ENCODE data around the gene PRR18.
"Not testable (repeated sequence)": the region's sequence is repeated elsewhere in the genome, so short reads cannot be mapped to it uniquely, and the experiment has no call there.

PRR18 gene

DNA sequence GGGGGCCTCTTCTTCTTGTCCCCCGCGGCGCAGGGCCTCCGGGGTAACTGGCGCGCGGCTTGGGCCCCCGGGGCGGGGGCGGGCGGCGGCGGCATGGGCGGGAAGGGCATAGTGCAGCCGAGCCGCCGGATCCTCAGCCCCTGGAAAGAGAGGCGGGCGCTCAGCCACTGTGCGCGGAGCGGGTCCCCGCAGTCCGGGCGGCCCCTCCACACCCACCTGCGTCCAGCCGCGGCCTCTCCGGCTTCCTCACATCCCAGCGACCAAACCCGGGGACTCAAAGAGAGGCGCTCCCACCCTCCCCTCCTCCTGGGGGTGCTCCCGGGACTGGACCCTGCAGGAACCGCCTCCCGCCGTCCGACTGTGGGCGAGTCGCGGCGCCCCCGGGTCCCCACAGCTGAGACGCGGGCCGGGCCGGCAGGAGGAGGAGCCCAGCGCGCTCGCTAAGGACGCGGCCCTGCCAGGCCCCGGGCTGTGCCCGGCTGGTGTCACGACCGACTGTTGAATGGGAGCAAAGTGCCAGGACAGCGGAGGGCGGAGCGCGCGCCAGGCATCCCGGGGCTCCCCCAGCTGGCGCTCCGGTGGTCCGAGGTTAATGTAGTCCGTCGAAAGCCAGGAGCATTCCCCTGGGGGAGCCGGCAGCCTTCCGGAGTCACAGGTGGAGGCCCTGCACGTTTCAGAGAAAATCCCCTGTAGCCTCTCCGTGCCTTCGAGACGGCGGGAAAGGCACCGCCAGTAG is at the start of gene PRR18:
TSS of gene PRR18 (minus strand) at position 360 of the 736 bp plus-strand sequence. CDS start at position 110, 250 bp downstream.
- in situ Hi-C loops (cut with HindIII; ENCODE audit: low pct_ligation_motif_present, low pct_unique_long_range_greater_than_20kb, low sequenced_read_pairs) = no loop called here
- DNase-seq = no peak

DNA sequence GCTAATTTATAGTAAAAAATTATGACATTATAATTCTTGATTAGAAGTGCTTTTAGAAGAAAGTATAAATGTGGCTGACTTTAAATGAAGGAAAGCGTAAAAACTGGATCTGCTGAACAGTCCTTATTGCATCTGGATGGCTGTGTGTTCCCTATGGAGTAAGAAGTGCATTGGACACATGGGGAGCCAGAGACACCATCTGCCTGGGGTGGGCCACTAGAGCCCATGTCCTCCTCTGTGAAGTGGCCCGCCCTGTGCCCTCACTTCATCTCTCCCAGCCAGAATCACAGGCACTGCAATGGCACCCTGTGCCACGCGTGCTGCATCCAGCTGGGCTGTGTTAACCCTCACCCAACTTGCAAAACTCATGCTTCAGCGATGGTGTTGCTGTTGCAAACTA is 47.4 kb upstream of the PRR18 start:
- in situ Hi-C loops (cut with HindIII; ENCODE audit: low pct_ligation_motif_present, low pct_unique_long_range_greater_than_20kb, low sequenced_read_pairs) = no loop called here
- DNase-seq = no peak

DNA sequence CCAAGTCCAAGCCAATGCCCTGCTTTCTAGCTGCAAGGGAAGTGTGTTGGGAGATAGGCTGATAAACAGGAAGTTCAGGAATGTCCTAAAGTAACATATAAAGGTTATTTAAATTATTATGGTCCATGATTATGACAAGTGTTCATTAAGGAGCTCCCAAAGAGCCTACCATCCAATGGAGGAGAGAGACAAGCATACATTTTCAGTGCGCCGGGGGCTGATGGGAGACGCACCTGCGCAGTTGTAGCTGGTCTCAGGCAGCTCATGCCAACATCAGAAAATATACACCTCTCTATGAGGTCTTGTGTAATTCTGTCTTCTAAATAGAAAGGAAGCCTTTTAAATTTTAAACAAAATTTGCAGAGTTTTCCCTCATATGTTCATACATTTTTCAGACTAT is 46.8 kb upstream of the PRR18 start:
- in situ Hi-C loops (cut with HindIII; ENCODE audit: low pct_ligation_motif_present, low pct_unique_long_range_greater_than_20kb, low sequenced_read_pairs) = no loop called here
- no peak for DNase-seq

DNA sequence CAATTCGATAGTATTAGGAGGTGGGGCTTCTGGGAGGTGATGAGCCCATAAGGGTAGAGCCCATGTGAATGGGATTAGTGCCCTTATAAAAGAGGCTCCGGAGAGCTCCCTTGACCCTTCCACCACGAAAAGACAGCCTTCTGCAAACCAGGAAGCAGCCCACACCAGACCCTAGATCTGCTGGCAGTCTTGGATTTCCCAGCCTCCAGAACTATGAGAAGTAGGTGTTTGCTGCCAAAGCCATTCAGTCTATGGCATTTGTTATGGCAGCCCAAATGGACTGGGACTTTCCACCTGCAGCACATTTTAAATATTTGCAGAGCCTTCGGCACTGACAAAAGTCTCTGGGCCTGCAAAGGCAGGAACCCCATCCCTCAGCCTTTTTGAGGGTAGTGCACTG is 46.0 kb upstream of the PRR18 start:
- in situ Hi-C loops (cut with HindIII; ENCODE audit: low pct_ligation_motif_present, low pct_unique_long_range_greater_than_20kb, low sequenced_read_pairs) = no loop called here
- no peak for DNase-seq

DNA sequence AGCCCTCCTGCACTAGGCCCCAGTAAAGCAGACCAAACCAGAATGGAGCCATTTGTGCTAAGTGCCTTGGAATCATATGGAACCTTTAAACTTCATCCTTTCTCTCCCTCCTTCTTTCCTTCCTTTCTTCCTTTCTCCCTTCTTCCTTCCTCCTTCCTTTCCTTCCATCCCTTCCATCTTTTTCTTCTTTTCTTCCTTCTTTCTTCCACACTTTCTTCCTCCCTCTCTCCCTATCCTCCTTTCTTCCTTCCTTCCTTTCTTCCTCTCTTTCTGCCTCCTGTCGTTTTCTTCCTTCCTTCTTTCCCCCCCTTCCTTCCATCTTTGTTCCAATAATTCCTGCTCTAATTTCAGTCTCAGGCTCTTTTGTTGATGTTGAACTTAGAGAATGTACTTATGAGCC is 45.3 kb upstream of the PRR18 start:
- DNase-seq = no peak
- in situ Hi-C loops (cut with HindIII; ENCODE audit: low pct_ligation_motif_present, low pct_unique_long_range_greater_than_20kb, low sequenced_read_pairs) = no loop called here

DNA sequence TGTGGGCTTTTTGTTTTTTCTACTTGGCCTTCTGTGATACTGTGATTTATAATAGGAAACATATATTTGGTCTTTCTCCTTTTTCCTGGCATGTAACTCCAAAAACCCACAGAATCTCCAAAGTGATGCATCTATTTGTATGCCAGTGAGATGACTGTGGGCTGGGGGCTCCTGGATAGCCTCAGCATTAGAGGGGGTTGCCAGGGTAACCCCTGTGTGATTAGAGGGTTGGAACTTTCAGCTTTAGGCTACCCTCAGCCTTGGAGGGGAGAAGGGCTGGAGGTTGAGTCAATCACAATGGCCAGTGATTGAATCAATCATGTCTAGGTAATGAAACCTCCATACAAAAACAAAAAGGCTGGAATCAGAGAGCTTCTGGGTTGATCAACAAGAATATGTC is 44.7 kb upstream of the PRR18 start:
- in situ Hi-C loops (cut with HindIII; ENCODE audit: low pct_ligation_motif_present, low pct_unique_long_range_greater_than_20kb, low sequenced_read_pairs) = no loop called here

GRCh38 chr6:166351715-166352285 is 43.6 kb upstream of the PRR18 start:
- in situ Hi-C loops (cut with HindIII; ENCODE audit: low pct_ligation_motif_present, low pct_unique_long_range_greater_than_20kb, low sequenced_read_pairs) = no loop called here
- DNase-seq = no peak

More for the DNA sequence above, 44.7 kb upstream of the PRR18 start:
- no peak for DNase-seq

GRCh38 chr6:166348305-166348949 is 40.2 kb upstream of the PRR18 start:
- DNase-seq = no peak
- in situ Hi-C loops (cut with HindIII; ENCODE audit: low pct_ligation_motif_present, low pct_unique_long_range_greater_than_20kb, low sequenced_read_pairs) = no loop called here

GRCh38 chr6:166346965-166347364 is 38.8 kb upstream of the PRR18 start:
- in situ Hi-C loops (cut with HindIII; ENCODE audit: low pct_ligation_motif_present, low pct_unique_long_range_greater_than_20kb, low sequenced_read_pairs) = no loop called here
- DNase-seq = no peak

GRCh38 chr6:166346449-166346848 is 38.3 kb upstream of the PRR18 start:
- no peak for DNase-seq
- in situ Hi-C loops (cut with HindIII; ENCODE audit: low pct_ligation_motif_present, low pct_unique_long_range_greater_than_20kb, low sequenced_read_pairs) = no loop called here

DNA sequence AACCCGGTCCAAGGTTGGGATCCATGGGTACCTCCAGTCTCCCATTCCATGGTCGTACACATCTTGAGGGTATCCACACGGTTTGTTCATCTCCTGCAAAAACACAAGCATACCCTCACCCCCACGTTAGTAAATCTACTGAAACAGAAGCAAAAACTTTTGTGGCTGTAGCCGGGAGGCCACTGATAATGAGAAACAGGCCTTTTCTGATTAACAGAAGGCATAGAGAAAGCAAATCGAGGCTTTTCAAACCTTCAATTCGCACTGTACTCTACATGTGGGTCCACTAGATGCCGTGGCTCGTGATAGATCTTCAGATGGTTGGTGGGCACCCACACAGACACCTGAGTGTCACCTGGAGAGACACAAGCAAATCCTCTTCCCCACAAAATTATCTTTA is 37.5 kb upstream of the PRR18 start:
- in situ Hi-C loops (cut with HindIII; ENCODE audit: low pct_ligation_motif_present, low pct_unique_long_range_greater_than_20kb, low sequenced_read_pairs); DNase-seq: not testable (repeated sequence)

DNA sequence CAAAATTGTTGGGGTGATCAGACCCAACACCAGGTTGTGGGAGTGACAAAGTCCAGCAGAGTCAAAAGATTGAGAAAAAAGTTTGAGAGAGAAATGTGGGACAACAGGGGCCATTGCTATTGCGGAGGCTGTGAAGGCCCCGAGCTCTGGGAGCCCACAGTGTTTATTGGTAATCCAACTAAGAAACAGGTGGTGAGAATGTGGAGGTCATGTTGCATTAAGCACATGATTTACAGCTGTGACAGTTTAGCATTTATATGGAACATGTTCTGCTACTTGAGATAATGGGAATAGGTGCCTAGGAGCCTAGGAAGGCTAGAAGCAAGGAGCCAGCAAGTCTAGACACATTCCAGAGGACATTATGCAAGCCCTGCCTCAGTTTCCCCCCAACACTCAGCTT is 36.7 kb upstream of the PRR18 start:
- in situ Hi-C loops (cut with HindIII; ENCODE audit: low pct_ligation_motif_present, low pct_unique_long_range_greater_than_20kb, low sequenced_read_pairs); DNase-seq: not testable (repeated sequence)

- no peak for DNase-seq
- in situ Hi-C loops (cut with HindIII; ENCODE audit: low pct_ligation_motif_present, low pct_unique_long_range_greater_than_20kb, low sequenced_read_pairs) = no loop called here
Measured at GRCh38 chr6:166344240-166344639, 36.0 kb upstream of the PRR18 start.

GRCh38 chr6:166343150-166343487 is 34.9 kb upstream of the PRR18 start:
- DNase-seq = no peak
- in situ Hi-C loops (cut with HindIII; ENCODE audit: low pct_ligation_motif_present, low pct_unique_long_range_greater_than_20kb, low sequenced_read_pairs) = no loop called here

DNA sequence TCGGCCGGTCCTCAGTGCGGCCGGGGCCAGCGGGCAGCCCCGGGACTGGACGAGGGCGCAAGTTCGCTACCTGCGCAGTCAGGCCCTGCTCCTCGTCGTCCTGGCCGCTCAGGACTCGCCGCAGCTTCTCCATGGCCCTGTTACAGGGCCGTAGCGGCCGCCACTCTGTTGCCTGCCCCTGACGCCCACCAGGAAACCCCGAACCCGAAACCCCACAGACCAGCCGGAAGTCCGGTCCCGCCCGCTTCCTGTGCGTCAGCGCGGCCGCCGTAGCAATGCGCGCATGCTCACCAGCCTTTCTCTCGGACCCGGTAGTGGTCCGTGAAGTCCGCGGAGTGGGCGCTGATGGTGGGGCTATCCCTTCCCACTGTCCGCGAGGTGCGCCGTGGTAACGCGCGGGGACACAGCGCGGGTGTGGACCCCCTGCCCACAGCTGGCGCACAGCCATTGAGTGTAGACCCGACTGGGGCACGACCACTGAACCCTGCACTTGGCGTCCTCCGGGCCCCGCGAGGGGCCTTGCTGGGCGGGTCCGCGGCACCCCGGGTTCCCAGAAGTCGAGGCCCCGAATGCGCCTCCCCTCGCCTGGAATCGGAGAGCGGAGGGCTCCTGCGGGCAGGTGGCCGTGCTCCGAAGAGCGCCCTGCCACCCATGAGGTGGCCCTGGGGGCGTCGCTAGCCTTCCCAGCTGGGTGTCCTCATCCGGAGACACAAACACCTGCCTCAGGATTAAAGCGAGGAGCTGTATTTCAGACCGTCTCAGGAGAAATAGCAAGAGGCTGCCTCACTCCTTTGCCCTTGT is 34.4 kb upstream of the PRR18 start, which contains the start of gene SFT2D1:
TSS of gene SFT2D1 (minus strand) at position 197 of the 801 bp plus-strand sequence. CDS start at position 133, 64 bp downstream.
- DNase-seq = peak; percentile 72
- in situ Hi-C loops (cut with HindIII; ENCODE audit: low pct_ligation_motif_present, low pct_unique_long_range_greater_than_20kb, low sequenced_read_pairs) = no loop called here

GRCh38 chr6:166341977-166342348 is 33.8 kb upstream of the PRR18 start:
- in situ Hi-C loops (cut with HindIII; ENCODE audit: low pct_ligation_motif_present, low pct_unique_long_range_greater_than_20kb, low sequenced_read_pairs) = no loop called here
- DNase-seq = peak; percentile 2

DNA sequence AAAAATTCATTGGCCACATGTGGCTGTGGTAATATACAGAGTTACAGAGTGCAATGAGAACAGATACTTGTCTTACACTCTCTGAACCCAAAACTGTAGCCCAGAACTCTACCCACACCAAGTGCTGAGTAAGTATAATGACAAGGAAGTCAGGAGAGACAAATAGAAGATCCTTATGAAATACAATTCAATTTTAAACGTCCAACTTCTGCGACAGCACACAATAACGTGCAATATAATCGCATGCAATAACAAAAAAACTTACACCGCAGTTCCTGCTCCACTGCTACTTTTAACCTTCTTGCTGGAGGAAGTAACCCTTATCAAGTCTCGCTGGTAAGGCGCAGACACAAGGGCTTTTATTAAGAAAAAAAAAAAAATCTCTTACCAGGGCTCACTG is 33.3 kb upstream of the PRR18 start:
- DNase-seq = no peak
- in situ Hi-C loops (cut with HindIII; ENCODE audit: low pct_ligation_motif_present, low pct_unique_long_range_greater_than_20kb, low sequenced_read_pairs) = no loop called here

GRCh38 chr6:166338854-166339253 is 30.7 kb upstream of the PRR18 start:
- in situ Hi-C loops (cut with HindIII; ENCODE audit: low pct_ligation_motif_present, low pct_unique_long_range_greater_than_20kb, low sequenced_read_pairs) = no loop called here
- DNase-seq = no peak

DNA sequence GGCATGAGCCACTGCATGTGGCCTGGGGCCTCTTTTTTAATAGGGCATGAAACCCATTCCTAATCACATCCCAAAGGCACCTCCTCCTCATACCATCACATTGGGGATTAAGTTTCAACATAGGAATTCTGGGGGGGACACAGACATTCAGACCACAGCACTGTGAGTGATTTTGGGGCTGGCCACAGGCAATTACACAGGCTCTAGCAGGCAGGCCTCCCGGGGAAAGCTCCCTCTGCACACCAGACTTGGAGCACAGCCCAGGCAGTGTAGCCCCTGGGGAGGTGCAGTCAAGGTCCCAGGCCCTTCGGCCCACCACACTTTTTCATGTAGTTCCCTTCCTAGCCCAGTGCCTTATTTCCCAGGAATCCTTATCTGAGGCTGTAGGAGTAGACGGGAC is 28.7 kb upstream of the PRR18 start:
- DNase-seq = no peak
- in situ Hi-C loops (cut with HindIII; ENCODE audit: low pct_ligation_motif_present, low pct_unique_long_range_greater_than_20kb, low sequenced_read_pairs) = no loop called here
